ENCODE measurements around the gene RBM20.

DNA sequence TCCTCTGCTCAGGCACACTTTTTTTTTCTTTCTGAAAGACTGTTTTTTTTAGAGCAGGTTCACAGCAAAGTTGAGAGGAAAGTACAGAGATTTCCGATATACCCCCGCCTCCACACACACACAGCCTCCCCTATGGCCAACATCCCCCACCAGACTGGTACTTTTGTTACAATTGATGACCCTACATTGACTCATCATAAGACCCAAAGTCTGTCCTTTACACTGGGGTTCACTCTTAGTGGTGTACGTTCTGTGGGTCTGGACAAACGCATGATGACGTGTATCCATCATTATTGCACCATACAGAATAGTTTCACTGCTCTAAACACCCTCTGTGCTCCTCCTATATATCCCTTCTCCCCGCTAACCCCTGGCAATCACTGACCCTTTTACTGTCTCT is 107.7 kb downstream of the RBM20 start:
- TF ChIP-seq, protein P1, sequence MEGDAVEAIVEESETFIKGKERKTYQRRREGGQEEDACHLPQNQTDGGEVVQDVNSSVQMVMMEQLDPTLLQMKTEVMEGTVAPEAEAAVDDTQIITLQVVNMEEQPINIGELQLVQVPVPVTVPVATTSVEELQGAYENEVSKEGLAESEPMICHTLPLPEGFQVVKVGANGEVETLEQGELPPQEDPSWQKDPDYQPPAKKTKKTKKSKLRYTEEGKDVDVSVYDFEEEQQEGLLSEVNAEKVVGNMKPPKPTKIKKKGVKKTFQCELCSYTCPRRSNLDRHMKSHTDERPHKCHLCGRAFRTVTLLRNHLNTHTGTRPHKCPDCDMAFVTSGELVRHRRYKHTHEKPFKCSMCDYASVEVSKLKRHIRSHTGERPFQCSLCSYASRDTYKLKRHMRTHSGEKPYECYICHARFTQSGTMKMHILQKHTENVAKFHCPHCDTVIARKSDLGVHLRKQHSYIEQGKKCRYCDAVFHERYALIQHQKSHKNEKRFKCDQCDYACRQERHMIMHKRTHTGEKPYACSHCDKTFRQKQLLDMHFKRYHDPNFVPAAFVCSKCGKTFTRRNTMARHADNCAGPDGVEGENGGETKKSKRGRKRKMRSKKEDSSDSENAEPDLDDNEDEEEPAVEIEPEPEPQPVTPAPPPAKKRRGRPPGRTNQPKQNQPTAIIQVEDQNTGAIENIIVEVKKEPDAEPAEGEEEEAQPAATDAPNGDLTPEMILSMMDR (IDR thresholded peaks at IDR 0.05; ENCODE audit: low read length): no peak
- no peak for TF ChIP-seq EZH2phosphoT487 (IDR thresholded peaks at IDR 0.05; ENCODE audit: low read length)
- no peak for TF ChIP-seq EZH2 (optimal IDR thresholded peaks at IDR 0.05; ENCODE audit: low read depth, low read length)

Data from MM.1S (cell line).